Activated gamma-delta T cell (primary cell): Measurements from ENCODE around the gene USP10.

ENCODE experiments used
- DNase-seq: peaks from one replicate; lab custom pipeline; 2025; lab: John Stamatoyannopoulos, UW

The USP10 gene

GRCh38 chr16:84750575-84750974 is 50.8 kb downstream of the USP10 start:
- no peak for DNase-seq

GRCh38 chr16:84751241-84751640 is 51.4 kb downstream of the USP10 start:
- no peak for DNase-seq

- DNase-seq: no peak
These were observed 52.1 kb downstream of the USP10 start for GRCh38 chr16:84751947-84752346.

- DNase-seq: no peak
These were observed 52.8 kb downstream of the USP10 start for GRCh38 chr16:84752600-84752999.

- no peak for DNase-seq
These were observed 53.9 kb downstream of the USP10 start for GRCh38 chr16:84753412-84754326.

GRCh38 chr16:84754353-84754856 is 54.6 kb downstream of the USP10 start:
- no peak for DNase-seq

- no peak for DNase-seq
These were observed 55.3 kb downstream of the USP10 start for GRCh38 chr16:84754956-84755672.

GRCh38 chr16:84756830-84757229 is 57.0 kb downstream of the USP10 start:
- no peak for DNase-seq

- no peak for DNase-seq
These were observed 58.8 kb downstream of the USP10 start for GRCh38 chr16:84758627-84759026.

- no peak for DNase-seq
These were observed 59.3 kb downstream of the USP10 start for GRCh38 chr16:84759061-84759460.

GRCh38 chr16:84759906-84760305 is 60.1 kb downstream of the USP10 start:
- DNase-seq: no peak

- no peak for DNase-seq
These were observed 61.9 kb downstream of the USP10 start for GRCh38 chr16:84761448-84762368.

GRCh38 chr16:84763164-84763563 is 63.4 kb downstream of the USP10 start:
- DNase-seq: no peak

- no peak for DNase-seq
These were observed 63.8 kb downstream of the USP10 start for GRCh38 chr16:84763629-84764028.

GRCh38 chr16:84764970-84765369 is 65.2 kb downstream of the USP10 start:
- DNase-seq: no peak

GRCh38 chr16:84765616-84766580 is 66.1 kb downstream of the USP10 start:
- no peak for DNase-seq

- no peak for DNase-seq
These were observed 67.4 kb downstream of the USP10 start for GRCh38 chr16:84766978-84767773.

GRCh38 chr16:84768061-84768807 is 68.4 kb downstream of the USP10 start:
- DNase-seq: no peak

GRCh38 chr16:84768808-84769197 is 69.0 kb downstream of the USP10 start:
- DNase-seq: no peak
